Measurements from ENCODE around the gene DVL3. TPM values are rescaled to one million over a fixed set of nuclear protein-coding genes. Genes with fewer than 3 reads are reported as not detected.

Gene DVL3
- total and polyA plus RNA-seq, 10 of the 15 experiments (the other 5 are each of a cell fraction or from before 2014, with no cell fraction given): 2.2 to 39.7 (median 14.5) TPM

DNA sequence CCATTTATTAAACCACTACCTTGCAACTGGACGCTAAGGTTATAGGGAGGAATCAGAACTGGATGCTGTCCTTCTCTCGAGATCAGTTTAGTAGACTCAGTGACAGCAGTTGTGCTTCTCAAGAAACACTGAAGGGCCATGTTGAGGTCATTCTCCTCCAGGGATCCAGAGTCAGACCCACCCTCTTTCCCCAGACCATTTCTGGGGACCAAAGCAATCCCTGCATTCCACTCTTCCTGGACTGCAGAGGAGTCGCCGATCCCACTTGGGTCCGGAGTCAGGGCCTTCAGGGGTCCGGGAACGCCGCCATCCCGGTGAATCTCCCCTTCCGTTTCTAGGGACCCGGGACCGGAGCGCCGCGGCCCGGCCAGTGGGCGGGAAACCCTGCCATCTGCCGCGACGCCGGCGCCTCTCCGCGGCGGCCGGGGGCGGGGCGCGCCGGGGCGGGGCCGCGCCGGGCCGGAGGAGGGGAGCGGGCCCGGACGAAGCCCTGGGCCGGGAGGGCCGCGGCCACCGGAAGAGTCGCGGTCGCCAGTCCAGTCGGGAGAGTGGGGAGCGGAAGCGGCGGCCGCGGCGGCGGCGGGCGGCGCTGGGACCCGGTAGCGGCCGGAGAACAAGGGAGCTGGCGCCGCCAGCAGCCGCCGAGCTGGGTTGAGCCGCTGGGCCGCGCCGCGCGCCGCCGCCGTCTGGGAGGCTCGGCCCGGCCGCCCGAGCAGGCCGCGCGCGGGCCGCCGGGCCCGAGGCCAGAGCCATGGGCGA is at the start of gene DVL3 (continued):
- TF ChIP-seq PRDM15 (CRISPR knock-in tag; IDR thresholded peaks at IDR 0.05) (no peak), ZNF217 (IDR thresholded peaks at IDR 0.05) (no peak), KDM1A (IDR thresholded peaks at IDR 0.05; ENCODE audit: borderline replicate concordance) (no peak), HDGF (IDR thresholded peaks at IDR 0.05) (no peak), CHD2 (IDR thresholded peaks at IDR 0.05; ENCODE audit: borderline replicate concordance, low read depth, low read length) (0 out of 2 replicates have a peak, but pooled peaks have one; percentile 22), IKZF1 (conservative IDR thresholded peaks at IDR 0.05) (peak; percentile 79), BACH1 (IDR thresholded peaks at IDR 0.05; ENCODE audit: borderline replicate concordance) (peak; percentile 72; the same call in 1 of the 2 replicates), SUPT20H (IDR thresholded peaks at IDR 0.05; ENCODE audit: borderline replicate concordance, control insufficient read depth, low read depth, low read length) (no peak), SRF (IDR thresholded peaks at IDR 0.05; ENCODE audit: low read depth in 2 of 2, low read length in 2 of 2) (no peak), ZBTB11 (CRISPR knock-in tag; IDR thresholded peaks at IDR 0.05) (no peak), SUZ12 (IDR thresholded peaks at IDR 0.05; ENCODE audit: unreplicated experiment) (no peak), RELA (IDR thresholded peaks at IDR 0.05; ENCODE audit: borderline replicate concordance, partially characterized antibody) (no peak), MYB (IDR thresholded peaks at IDR 0.05; ENCODE audit: borderline replicate concordance, low read depth, low read length) (no peak), HCFC1 (IDR thresholded peaks at IDR 0.05; ENCODE audit: low read length) (no peak), RBBP5 (conservative IDR thresholded peaks at IDR 0.05) (no peak), POLR2AphosphoS2 (IDR thresholded peaks at IDR 0.05; ENCODE audit: low read depth, low read length) (no peak), MEF2B (IDR thresholded peaks at IDR 0.05; ENCODE audit: partially characterized antibody, poor library complexity, severe bottlenecking) (no peak), ZNF207 (IDR thresholded peaks at IDR 0.05; ENCODE audit: borderline replicate concordance) (no peak)
- TF ChIP-seq, protein P1, sequence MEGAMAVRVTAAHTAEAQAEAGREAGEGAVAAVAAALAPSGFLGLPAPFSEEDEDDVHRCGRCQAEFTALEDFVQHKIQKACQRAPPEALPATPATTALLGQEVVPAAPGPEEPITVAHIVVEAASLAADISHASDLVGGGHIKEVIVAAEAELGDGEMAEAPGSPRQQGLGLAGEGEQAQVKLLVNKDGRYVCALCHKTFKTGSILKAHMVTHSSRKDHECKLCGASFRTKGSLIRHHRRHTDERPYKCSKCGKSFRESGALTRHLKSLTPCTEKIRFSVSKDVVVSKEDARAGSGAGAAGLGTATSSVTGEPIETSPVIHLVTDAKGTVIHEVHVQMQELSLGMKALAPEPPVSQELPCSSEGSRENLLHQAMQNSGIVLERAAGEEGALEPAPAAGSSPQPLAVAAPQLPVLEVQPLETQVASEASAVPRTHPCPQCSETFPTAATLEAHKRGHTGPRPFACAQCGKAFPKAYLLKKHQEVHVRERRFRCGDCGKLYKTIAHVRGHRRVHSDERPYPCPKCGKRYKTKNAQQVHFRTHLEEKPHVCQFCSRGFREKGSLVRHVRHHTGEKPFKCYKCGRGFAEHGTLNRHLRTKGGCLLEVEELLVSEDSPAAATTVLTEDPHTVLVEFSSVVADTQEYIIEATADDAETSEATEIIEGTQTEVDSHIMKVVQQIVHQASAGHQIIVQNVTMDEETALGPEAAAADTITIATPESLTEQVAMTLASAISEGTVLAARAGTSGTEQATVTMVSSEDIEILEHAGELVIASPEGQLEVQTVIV (IDR thresholded peaks at IDR 0.05; ENCODE audit: borderline replicate concordance, partially characterized antibody): no peak
- TF ChIP-seq, protein P2, sequence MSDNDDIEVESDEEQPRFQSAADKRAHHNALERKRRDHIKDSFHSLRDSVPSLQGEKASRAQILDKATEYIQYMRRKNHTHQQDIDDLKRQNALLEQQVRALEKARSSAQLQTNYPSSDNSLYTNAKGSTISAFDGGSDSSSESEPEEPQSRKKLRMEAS (IDR thresholded peaks at IDR 0.05; ENCODE audit: low read depth, low read length): no peak
